ENCODE measurements around the gene FHOD1.

FHOD1 gene

GRCh38 chr16:67179421-67180080 lies 67.7 kb downstream of the FHOD1 start:
- FAIRE-seq, result no peak

More at GRCh38 chr16:67179421-67180080, 67.7 kb downstream of the FHOD1 start:
- DNase-seq (ENCODE audit: insufficient read length, low spot score), result no peak

All from GM19239 (cell line).